NK-92 (cell line): ENCODE results near the gene CDH4.
"Not testable (repeated sequence)": the region's sequence is repeated elsewhere in the genome, so short reads cannot be mapped to it uniquely, and the experiment has no call there.

Experiments
- DNase-seq: peaks from one replicate; lab custom pipeline; 2025; ENCODE audit not compliant: unreplicated experiment; lab: John Stamatoyannopoulos, UW

CDH4 gene

DNA sequence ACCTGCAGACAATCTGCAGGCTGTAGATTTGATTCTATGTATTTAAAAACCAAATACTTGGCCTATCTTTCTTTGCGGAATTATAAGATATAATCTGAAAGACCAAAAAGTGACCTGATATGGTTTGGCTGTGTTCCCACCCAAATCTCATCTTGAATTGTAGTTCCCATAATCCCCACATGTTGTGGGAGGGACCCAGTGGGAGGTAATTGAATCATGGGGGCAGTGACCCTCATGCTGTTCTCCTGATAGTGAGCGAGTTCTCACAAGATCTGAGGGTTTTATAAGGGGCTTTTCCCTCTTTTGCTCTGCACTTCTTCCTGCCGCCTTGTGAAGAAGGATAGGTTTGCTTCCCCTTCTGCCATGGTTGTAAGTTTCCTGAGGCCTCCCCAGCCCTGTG lies 201.6 kb downstream of the CDH4 start:
- DNase-seq = not testable (repeated sequence)

- no peak for DNase-seq
These were observed 202.0 kb downstream of the CDH4 start for GRCh38 chr20:61454053-61454452.

- no peak for DNase-seq
These were observed 203.6 kb downstream of the CDH4 start for GRCh38 chr20:61455508-61456215.

GRCh38 chr20:61457725-61458124 lies 205.7 kb downstream of the CDH4 start:
- DNase-seq = no peak

GRCh38 chr20:61458146-61458746 lies 206.2 kb downstream of the CDH4 start:
- DNase-seq = no peak

- DNase-seq = no peak
These were observed 207.2 kb downstream of the CDH4 start for GRCh38 chr20:61459266-61459665.

DNA sequence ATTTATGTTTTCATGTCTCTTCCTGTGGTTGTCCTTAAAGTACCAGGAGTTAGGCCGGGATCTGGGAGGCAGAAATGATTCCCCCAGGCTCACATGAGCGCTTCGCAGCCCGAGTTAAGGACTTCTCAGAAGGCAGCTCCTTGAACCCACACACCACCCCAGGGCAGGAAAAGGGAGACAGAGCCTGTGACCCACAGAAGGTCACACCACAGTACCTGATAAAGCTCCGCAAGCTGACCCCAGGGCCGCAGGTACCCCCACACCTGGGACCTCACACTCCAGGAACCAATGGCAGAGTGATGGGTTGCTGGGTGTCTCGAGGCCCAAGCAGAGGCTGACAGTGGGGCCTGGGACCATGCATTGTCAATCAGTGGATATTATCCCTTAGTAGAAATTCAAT lies 207.6 kb downstream of the CDH4 start:
- no peak for DNase-seq

DNA sequence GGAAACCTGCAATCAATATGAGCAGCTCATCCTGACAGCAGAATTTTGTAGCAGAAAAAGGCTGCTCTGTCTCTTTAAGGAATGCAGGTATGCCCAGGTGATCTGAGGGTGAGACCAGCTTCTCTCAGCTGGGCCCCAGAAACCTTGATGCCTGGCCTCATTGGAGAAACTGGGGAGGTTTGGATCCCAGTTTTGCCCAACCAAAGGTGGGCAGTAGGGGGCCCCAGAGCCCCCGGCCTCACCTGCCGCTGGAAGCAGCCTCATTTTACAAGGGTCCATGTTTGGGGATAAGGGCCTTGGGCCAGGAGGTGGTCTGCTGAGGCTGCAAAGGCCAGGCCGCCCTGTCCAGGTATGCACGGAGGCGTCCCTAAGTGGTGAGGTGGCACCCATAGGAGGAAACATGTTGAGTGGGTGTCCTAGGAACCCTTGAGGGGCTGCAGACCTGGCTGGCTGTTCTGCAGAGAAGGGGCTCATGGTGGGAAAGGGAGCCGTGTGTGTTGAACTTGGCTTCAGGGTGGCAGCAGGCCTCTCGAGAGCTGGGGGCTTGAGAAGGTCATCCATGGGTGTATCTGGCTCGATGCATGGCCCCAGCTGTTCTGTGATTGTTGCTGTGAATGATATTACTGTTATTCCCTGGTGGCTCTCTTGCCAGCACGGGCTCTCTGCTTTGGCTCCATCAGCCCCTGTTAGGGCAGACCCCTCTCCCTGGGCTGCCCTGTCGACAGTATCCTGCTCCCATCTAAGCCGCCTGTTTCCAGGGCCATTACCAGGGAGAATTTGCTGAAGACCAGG lies 208.4 kb downstream of the CDH4 start:
- no peak for DNase-seq

GRCh38 chr20:61461461-61461860 lies 209.4 kb downstream of the CDH4 start:
- no peak for DNase-seq

DNA sequence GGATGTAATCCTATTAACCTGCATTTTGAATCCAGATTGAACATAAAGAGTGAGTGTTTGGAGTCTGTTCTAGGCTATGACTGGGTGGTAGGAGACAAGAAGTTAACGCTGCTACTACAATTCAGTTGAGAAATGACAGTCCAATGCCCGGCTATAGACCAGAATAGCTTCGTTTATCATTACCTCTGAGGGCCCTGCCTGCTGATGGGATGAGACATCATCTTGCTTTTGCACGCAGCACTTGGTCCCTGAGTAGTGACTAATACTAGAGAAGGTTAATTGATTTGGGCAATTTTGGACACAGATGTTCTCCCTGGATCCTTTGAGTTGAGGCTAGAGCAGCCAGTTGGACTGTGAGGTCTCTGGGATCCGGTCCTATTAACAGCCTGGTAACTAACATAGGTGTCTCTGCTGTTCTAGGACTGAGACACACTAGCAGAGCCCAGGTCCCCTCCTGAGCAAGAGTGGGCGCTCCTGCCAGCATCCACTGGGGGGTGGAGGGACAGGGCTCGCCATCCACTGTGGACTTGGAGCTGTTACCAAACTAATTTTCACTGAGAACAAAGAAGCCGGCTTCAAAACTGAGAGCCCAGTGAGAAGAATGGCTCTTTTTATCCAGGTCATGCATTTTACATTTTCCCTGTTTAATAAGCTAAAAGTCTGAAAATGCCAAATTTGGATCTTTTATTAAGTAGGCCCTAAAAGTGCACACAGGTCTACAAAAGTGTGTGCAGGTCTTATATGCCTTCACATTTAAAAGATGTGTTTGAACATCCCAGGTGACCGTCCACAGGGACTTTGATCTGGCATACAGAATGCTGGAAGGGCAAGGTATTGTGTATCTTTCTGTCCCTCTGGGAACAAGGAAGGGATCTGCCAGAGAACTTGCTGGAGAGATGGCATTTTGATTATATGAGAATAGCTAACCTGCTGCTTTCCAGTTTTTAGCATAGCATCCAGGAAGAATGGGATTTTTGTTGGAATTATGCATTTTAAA lies 212.5 kb downstream of the CDH4 start:
- no peak for DNase-seq

GRCh38 chr20:61475729-61476128 lies 223.7 kb downstream of the CDH4 start:
- no peak for DNase-seq

DNA sequence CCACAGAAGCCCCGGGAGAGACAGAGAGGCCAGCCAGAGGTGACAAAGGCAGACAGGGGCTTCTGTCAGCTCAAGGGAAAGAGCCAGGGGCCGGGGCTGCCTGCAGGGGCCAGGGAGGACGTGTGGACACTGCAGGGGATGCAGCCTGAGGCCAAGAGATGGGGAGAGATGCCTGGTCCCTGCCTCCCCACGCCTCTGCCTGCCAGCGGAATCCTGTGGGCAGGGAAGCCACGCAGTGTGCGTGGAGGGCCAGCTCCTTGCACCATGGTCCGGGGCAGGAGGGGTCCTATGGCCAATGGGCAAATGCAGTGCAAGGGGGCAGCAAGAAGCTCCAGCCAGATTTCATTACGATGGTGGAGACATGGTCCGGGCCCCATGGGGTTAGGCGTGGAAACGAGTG lies 224.9 kb downstream of the CDH4 start:
- DNase-seq = no peak

DNA sequence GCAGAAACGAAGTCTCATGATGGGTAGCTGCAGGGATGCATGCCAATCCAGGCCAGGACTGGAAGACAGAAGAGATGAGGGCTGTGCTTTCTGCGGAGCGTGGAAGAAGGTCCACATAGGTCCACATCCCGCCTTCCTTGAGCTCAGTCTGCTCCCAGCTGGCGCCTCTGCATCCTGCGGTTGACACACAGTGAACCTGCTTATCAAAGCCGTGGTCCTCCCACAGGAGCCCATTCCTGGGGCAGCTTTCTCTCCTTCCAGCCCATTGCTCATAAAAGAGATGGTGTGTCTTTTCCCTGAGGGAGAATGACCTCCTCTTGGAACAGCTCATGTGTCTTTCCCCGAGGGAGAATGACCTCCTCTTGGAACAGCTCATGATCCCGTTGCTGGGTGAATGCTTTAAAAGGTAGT lies 225.4 kb downstream of the CDH4 start:
- no peak for DNase-seq

- DNase-seq = no peak
These were observed 226.0 kb downstream of the CDH4 start for GRCh38 chr20:61478094-61478493.

GRCh38 chr20:61478611-61479305 lies 226.7 kb downstream of the CDH4 start:
- no peak for DNase-seq

GRCh38 chr20:61479433-61479832 lies 227.4 kb downstream of the CDH4 start:
- not testable (repeated sequence) for DNase-seq

DNA sequence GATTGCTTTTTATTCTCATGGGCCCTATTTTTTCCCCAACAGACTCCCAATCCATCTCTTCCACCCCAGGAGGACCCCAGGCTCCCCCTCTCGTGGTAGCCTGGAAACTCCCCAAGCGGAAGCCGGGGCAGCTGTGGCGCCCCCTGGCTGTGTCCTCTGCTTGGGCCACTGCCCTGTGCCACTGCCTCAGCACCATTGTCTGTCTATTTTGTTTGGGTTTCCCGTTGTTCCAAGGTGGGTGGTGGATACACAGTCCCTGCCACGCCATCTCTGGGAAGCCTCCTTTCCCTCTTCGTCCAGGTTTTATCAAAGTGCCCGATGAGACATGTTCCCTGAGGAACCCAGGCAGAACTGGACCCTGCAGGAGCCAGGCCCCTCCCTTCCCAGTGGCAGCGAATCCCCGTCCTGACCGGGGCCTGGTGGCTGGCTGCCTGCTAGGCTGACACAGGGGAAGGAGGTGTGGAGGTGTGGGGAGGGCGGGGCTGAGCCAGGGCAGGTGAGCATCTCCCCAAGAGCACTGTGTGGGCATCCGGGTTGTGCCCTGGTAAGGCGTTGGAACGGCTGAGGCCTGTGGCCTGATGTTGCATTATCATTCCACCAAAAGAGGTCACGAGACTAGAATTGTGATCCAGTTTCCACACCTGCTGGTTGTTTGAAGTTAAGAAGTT lies 228.2 kb downstream of the CDH4 start:
- no peak for DNase-seq

- no peak for DNase-seq
These were observed 230.2 kb downstream of the CDH4 start for GRCh38 chr20:61482056-61482887.

GRCh38 chr20:61482901-61483300 lies 230.8 kb downstream of the CDH4 start:
- DNase-seq = no peak
